GM23248 (cell line): Measurements from ENCODE around the gene CTNNA2.

ENCODE experiments used
- EZH2 ChIP-seq: fragments of 200-600 bp; sonication (generic); IDR thresholded peaks from 2 replicates; pipeline ENCODE4 v1.6.1; 2018; ENCODE audit warnings: antibody characterized with exemption, mild to moderate bottlenecking; ENCODE audit not compliant: insufficient read depth, poor library complexity, severe bottlenecking
- EZH2phosphoT487 ChIP-seq: fragments of 200-600 bp; sonication (generic); IDR thresholded peaks from 2 replicates; pipeline ENCODE4 v1.6.1; 2018; ENCODE audit warnings: antibody characterized with exemption, moderate library complexity, mild to moderate bottlenecking, low read depth; ENCODE audit not compliant: insufficient read depth

DNA sequence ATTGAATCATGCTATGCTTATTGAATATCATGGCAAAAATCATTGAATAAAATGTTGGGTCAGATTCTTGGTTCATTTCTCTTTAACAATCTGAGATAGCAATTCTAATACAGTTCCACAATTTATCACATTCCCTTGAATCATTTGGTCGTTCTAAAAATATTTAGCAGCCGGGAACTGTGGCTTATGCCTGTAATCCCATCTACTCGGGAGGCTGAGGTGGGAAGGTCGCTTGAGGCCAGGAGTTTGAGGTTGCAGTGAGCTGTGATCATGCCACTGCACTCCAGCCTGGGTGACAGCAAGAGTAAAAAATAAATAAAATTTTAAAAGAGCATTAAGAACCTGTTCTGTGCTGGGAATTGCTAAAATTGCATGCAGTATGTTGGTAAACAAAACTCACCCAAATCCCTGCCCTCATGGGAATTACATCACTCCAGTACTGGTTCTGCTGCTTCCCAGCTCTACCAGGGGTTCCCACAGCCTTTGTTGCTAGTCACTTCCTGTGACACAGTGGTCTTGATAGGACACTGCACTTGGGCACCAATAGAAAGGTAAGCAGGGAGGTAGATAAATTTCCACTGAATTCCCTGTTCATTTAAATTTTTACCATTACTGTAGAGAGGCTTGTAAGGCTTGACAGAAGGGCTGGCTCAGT, 200.4 kb downstream of the CTNNA2 start:
- TF ChIP-seq EZH2 (no peak), EZH2phosphoT487 (no peak)
